HG03342 (cell line): ENCODE results near the gene ATP5F1A.
"Not testable (repeated sequence)": the region's sequence is repeated elsewhere in the genome, so short reads cannot be mapped to it uniquely, and the experiment has no call there.

ENCODE experiments used
- ATAC-seq: cut with Tn5 transposase; IDR thresholded peaks from one replicate; pipeline ENCODE4 v1.9.1; 2021; ENCODE audit warnings: mild to moderate bottlenecking, moderate library complexity; ENCODE audit not compliant: unreplicated experiment

ATP5F1A gene

DNA sequence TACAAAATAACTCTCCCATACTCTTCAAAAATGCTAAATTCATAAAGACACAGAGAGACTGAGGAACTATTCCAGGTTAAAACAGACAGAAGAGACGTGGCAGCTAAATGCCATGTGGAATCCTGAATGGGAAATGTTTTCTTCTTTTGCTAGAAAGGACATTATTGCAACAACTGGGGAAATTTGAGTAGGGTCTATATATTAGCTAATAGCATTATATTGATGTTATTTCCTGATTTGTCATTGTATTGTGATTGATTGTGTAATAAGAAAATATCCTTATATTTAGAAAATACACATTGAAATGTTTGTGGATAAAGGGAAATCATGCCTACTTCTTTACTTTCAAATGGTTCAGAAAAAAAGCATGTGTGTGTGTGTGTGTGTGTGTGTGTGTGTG is 49.5 kb downstream of the ATP5F1A start:
- ATAC-seq, result no peak

DNA sequence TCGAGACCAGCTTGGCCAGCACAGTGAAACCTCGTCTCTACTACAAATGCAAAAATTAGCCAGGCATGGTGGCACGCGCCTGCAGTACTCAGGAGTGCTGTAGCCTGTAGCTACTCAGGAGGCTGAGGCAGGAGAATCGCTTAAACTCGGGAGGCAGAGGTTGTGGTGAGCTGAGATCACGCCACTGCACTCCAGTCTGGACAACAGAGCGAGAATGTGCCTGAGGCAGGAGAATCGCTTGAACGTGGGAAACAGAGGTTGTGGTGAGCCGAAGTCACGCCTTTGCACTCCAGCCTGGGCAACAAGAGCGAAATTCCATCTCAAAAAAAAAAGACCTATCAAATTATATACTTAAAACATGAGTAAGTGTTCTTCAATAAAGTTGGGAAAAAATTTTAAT is 50.7 kb downstream of the ATP5F1A start:
- ATAC-seq, result not testable (repeated sequence)

DNA sequence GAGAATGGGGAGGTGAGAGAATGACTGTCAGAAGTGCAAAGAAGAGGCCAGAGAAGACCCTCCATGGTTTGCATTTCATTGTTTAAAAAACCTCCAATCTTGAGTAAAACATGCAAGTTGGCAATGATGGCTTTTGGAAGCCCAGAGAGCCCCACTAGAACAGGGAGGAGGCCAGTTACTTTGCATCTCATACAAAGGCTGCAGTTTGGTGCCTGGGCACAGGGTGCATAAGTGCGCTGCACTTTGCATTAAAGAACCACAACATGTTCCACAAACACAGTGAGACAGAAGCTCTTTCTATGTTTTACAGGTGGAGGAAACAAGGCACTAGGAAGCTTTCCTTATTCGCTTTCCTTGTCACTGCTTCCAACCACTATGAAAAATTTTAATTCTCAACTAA is 51.4 kb downstream of the ATP5F1A start:
- ATAC-seq, result no peak

DNA sequence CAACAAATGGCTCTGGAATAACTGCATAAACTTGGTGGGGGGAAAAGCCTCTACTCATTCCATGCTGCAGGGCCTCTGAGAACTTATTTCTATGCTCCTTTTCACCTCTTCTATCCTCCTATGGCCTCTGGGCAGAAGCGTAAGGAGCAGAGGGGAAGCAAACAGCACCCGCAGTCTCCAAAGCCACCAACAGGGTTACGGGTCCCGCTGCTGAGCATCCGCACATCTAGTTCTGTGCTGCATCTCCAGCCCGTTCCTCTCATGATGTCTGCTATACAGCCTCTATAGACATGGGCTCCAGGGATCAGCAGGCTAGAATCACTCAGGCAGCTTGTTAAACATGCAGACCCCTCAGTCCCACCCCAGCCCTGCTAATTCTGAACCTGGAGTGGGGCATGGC is 52.0 kb downstream of the ATP5F1A start:
- no peak for ATAC-seq

DNA sequence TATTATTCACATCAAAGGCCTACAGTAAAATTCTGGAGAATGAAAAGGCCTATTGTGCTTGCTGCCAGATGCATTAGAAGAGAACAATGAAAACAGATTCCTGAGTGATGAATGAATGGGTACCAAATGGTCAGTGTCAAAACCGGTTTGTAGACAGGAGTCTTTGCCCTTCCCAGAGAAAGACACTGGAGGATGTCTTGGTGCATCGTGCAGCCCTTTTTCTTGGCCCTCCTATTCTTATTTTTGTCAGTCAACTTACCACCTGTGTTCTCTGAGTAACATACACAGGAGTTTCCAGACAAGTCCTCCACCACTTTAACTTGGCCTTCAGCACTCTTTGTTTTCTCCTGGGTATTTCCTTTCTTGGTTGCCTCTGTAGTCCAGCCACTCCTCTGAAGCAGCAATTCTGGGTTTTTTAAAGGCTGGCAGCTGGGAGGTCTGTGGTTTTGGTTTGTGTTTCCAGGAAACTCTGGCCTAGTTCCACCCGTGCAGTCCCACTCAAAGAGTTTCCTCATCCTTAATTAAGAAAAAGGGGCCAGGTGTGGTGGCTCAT is 55.4 kb downstream of the ATP5F1A start:
- no peak for ATAC-seq

DNA sequence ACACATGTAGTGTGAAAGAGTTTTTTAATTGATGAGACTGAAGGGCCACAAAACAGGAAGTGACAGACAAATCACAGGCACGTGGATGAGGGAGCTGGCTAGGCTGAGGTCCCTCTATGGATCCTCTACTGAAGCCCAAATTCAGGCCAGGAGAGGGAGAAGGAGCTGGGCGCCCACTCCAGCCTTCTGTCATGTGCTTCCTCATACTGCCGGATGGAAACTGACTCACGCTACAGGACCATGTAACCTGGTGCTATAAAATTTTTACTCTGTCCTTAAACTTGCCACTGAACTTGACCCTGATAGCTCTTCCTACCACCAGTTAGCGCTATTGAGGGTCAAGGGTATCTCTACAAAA is 57.4 kb downstream of the ATP5F1A start:
- no peak for ATAC-seq

DNA sequence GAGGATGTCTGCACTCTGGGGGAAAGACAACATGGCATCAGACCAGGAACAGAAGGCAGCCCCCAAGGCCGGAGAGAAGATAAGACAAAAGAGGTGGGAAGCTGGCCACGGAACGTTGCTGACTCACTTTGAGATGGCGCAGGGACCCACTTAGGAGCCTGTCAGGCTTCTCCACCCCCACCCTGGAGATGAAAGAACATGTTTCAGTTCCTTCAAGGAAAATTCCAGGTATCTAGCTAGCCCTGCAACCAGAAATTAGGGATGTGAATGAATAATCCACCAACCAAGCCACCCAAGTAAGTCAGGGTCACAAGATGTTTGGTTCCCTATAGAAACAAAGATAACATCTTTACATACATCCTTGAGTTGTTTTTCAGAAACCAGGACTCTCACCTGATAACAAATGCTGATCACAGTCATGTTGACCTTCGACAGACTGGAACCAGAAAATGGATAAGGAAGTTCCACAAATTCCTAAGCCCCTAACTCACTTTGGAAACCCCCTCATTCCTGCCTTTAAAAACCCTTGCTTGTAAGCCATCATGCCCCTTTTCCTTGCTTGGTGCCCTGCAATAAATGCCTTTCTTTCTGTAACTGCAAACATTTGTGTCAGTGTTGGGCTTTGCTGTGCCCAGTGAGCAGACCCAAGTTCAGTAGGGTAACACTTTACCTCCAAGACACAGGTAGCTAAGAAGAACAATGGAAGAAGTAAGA is 57.9 kb downstream of the ATP5F1A start:
- ATAC-seq, result no peak

DNA sequence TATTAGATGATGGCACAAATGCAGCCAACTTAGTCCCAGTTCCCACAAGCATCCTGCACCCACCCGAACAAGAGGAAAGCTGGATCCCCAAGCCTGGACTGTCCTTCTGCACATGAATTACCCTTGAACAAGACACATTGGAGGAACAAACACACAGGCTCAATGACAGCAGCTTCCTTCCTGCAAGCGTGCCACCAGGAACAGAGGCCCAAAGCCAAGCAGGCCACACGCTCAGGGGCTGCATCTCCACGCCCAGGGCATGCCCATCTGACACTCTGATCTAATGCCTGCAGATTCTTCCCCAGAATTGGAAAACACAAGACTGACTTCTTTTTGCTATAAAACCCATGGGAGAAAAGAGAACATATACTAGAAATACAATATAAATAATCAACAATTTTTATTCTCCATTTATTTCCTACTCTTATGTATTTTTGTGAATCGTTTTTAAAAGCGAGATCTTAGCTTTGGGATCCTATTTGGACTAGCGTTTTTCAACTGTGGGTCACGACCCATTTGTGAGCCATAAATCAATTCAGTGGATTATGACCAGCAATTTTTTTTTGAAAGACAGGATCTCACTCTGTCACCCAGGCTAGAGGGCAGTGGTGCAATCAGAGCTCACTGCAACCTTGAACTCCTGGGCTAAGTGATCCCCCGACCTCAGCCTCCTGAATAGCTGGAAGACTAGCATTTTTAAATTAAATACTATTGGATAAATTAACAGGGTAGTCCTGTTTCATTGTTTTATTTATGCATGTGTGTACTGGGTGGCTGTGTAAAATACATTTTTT is 60.4 kb downstream of the ATP5F1A start:
- ATAC-seq, result no peak

DNA sequence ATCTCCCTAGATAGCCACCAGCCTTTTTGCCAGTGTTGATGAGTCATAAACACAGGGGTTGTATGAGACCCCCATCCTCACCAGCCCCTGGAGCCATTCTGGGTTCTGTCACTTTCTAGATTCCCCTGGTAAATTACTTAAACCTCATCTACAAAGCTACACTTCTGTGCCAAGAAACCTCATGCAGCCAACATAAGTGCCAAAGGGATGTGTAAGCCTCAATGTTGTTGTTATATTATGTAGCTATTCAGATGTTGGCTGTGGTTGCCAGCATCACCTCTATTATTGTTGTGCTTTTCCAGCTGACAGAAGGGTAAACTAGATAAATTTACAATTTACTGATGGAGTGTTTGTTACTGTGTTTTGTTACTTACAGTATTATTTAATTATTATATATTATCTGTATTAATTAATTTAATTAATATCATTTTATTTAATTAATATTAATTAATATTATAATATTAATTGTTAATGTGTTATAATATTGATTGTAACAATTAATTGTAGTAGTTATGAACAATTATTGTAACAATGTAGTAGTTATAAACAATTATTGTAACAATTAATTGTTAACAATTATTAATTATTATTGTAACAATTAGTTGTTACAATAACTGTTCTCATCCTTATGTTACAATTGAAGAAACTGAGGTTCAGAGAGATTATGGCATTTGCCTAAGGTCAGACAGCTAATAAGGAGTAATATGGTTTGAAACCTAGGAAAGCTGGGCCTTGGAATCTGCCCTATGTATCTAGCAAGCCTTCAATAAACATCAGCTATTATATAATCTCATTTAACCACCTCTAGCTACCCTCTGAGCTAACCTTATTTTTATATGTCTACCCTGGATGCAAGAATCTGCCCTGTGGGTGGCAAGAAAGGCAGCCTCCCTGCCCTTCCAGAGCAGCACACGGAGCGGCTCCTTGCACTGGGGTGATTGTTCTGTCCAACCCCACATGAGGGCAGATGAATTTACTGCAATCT is 62.1 kb downstream of the ATP5F1A start:
- ATAC-seq, result no peak

DNA sequence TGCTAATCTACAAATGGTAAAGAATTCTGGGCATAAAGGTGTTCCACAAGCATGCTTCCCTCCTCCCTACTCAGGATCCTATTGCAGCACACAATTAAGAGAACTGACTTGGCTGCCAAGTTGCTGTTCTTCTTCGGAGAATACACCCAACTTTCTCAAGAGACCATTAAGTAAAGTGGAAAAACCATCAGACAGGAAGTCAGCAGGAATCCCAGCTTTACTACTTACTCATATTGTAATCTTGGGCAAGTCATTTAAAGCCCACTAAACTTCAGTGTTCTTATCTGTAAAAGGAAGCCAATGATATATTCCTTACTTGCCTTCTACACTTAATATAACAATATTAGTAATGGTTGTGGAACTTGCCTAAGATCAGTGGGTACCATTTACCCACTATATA is 63.9 kb downstream of the ATP5F1A start:
- ATAC-seq, result no peak

DNA sequence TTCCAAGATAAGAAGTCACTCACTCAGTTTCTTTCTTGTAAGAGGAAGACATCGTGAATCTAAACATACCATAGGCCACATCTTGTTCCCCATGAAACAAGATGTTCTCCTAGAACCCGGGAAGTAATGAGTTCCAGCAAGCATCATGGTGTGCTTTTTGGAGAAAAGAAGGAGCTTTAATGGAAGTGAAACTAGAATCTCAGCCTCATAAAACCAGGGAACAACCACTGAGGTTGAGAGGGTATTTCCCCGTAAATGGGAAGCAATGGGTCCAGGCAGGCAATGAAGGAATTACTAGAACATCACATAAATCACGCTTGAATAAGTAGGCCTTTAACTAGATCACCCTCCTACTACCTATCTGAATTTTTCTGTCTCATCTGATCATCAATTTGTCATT is 66.4 kb downstream of the ATP5F1A start:
- ATAC-seq, result no peak
